Esophagus muscularis mucosa (tissue), 4 donors: ENCODE data around the gene MAU2. TPM values are rescaled to one million over a fixed set of nuclear protein-coding genes. Genes with fewer than 3 reads are reported as not detected.

Source experiments
- DNase-seq: peaks from one replicate; pipeline ENCODE4 v3.0.0-alpha.2; 2017; ENCODE audit errors: extremely low spot score
- H3K27ac ChIP-seq, 4 donors: fragments of 200-600 bp; sonication (generic); replicated peaks in 1 of 4; 1 replicate in 3 of 4; 2 replicates in 1 of 4; pipeline ENCODE4 v1.5.1; 2016 to 2019; ENCODE audit warnings: mild to moderate bottlenecking in 1 of 4
- H3K27me3 ChIP-seq, 4 donors: fragments of 200-600 bp; sonication (generic); one replicate each; pipeline versions ENCODE4 v1.5.1 to v1.6.0; 2016 to 2019
- H3K36me3 ChIP-seq, 4 donors: fragments of 200-600 bp; sonication (generic); one replicate each; pipeline ENCODE4 v1.5.1; 2016 to 2019
- H3K4me1 ChIP-seq, 4 donors: fragments of 200-600 bp; sonication (generic); one replicate each; pipeline ENCODE4 v1.5.1; 2016 to 2019
- H3K4me3 ChIP-seq, 4 donors: fragments of 200-600 bp; sonication (generic); 1 replicate in 2 of 4; 2 replicates in 2 of 4; pipeline ENCODE4 v1.5.1; 2016 to 2019; ENCODE audit warnings: mild to moderate bottlenecking in 4 of 4, moderate library complexity in 1 of 4
- H3K9me3 ChIP-seq, 4 donors: fragments of 200-600 bp; sonication (generic); 1 replicate in 3 of 4; 2 replicates in 1 of 4; pipeline ENCODE4 v1.5.1; 2016 to 2019
- CTCF ChIP-seq, 3 experiments: fragments of 200-600 bp in 2 of 3; fragments of 450-650 bp in 1 of 3; sonication (generic) in 2 of 3; IDR thresholded peaks; one replicate each; pipeline ENCODE4 v1.5.1; 2017 to 2019; ENCODE audit warnings: antibody characterized with exemption in 3 of 3, mild to moderate bottlenecking in 2 of 3, moderate library complexity in 1 of 3
- EP300 ChIP-seq: sonication (generic); formaldehyde crosslinking; IDR thresholded peaks from one replicate; pipeline ENCODE4 v1.6.1; 2017; ENCODE audit warnings: antibody characterized with exemption
- POLR2A ChIP-seq: fragments of 450-650 bp; IDR thresholded peaks from one replicate; pipeline ENCODE4 v1.6.1; 2017; ENCODE audit warnings: antibody characterized with exemption, moderate library complexity, mild to moderate bottlenecking, low read depth
- POLR2AphosphoS5 ChIP-seq, 2 donors: sonication (generic); formaldehyde crosslinking; IDR thresholded peaks; one replicate each; pipeline ENCODE4 v1.6.1; 2017; ENCODE audit warnings: antibody characterized with exemption in 2 of 2
- WGBS: methylation state at CpG from one replicate; pipeline ENCODE4 v1.1.5; 2018; 5-methylcytosine and 5-hydroxymethylcytosine counted together
- intact Hi-C: fragments of 100-400 bp; cut with DNase I; formaldehyde crosslinking; loops from one replicate; pipeline ENCODE4 v1.15.1; 2023
- total RNA-seq, 4 donors: library from RNA; depleted of rRNA; stranded (reverse); fragments of >200 nt; gene quantifications; one replicate each; pipeline versions ENCODE4 v1.1.0 to v1.2.1, GENCODE V29; 2016

The MAU2 gene
- total RNA-seq, 4 donors from 2014 or later = 27.4 to 47.8 (median 37.6) TPM

- H3K36me3 ChIP-seq = no peaks in the 10 kb centered on the region
- intact Hi-C loops = no loop called here
- DNase-seq = no peak
- H3K4me3 ChIP-seq = no peak overlapping the region
- no peaks in the 10 kb centered on the region for H3K27me3 ChIP-seq
- 30% methylated on average over 9 of the region's 9 CpGs for WGBS
- TF ChIP-seq POLR2A = no peak
- H3K9me3 ChIP-seq = no peaks in the 10 kb centered on the region
- H3K4me1 ChIP-seq = peaks cover 25 to 42% (median 38%) of the 10 kb centered on the region in 4 donors
- H3K27ac ChIP-seq = peak overlapping the region in 2 of 4 donors; percentile 8 to 18
Observed at GRCh38 chr19:19399733-19400433, 79.3 kb downstream of the MAU2 start.

GRCh38 chr19:19402656-19403372 lies 82.2 kb downstream of the MAU2 start:
- no peaks in the 10 kb centered on the region for H3K9me3 ChIP-seq
- H3K27ac ChIP-seq = peak overlapping the region in 3 of 4 donors; percentile 30 to 40 (median 30)
- H3K36me3 ChIP-seq = no peaks in the 10 kb centered on the region
- no peaks in the 10 kb centered on the region for H3K27me3 ChIP-seq
- WGBS = 92% methylated on average over 11 of the region's 11 CpGs
- peaks cover 35 to 54% (median 51%) of the 10 kb centered on the region in 4 donors for H3K4me1 ChIP-seq
- no peak for TF ChIP-seq POLR2A
- TF ChIP-seq EP300 = no peak
- no peak for TF ChIP-seq CTCF (IDR thresholded peaks at IDR 0.05)
- no peak for TF ChIP-seq POLR2AphosphoS5 (IDR thresholded peaks at IDR 0.05)
- DNase-seq = no peak
- intact Hi-C loops = no loop called here
- H3K4me3 ChIP-seq = no peak overlapping the region

GRCh38 chr19:19403373-19403901 lies 82.8 kb downstream of the MAU2 start:
- no peaks in the 10 kb centered on the region for H3K9me3 ChIP-seq
- WGBS = 71% methylated on average over 5 of the region's 5 CpGs
- TF ChIP-seq POLR2AphosphoS5 (IDR thresholded peaks at IDR 0.05) (peak in 1 of 2 donors; percentile 5), EP300 (no peak)
- peak overlapping the region in 3 of 4 donors; percentile 30 to 40 (median 30) for H3K27ac ChIP-seq
- H3K4me3 ChIP-seq = no peak overlapping the region
- H3K4me1 ChIP-seq = peaks cover 40 to 60% (median 57%) of the 10 kb centered on the region in 4 donors
- no peaks in the 10 kb centered on the region for H3K36me3 ChIP-seq
- no peaks in the 10 kb centered on the region for H3K27me3 ChIP-seq
- DNase-seq = no peak
- intact Hi-C loops = no loop called here

DNA sequence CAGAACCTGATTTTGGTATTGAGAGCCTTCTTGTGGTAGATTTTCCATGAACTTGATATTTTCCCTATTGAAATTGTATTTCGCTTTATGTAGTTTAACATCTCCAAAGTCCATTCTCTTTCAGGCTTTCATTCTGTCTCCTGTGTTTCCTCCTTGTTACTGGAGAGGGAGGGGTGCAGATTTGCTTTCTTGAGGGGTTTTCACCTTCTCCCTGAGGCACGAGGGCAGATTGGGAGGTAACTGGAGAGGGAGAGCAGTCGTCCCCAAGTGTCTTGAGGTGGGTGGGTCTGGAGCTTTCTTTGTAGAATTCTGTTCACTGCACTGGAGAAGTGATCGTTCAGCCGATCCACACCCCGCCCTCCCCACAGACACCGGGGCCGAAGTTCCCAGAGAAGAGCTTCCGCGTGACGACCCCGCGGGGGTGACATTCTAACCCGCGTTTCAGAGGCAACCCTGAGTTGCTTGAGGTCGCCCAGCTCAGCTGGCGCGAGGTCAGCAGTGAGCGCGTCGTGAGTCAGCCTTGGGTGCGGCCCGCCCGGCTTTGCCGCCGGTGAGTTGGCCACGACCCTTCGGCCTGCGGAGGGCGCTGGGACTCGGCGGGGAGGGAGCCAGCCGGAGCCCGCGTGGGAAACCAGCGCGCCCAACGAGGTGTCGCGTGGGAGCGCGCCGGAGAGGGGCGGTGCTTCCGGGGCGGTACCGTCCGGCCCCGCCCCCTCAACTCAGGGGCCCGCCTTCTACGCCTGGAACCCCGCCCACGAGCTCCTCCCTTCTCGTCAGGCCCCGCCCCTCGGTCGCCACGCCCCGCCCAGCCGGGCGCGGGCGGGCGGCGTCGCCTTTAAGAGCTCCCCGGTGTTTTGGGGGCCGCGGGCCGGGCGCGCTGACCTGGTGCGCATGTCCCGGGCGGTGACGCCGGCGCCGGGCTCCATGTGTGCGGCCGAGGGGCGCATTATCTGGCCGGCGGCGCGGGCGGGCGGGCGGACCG lies 84.5 kb downstream of the MAU2 start, which contains the start of gene GATAD2A:
GATAD2A (plus strand) TSS at position 797 of the 982 bp plus-strand sequence. CDS start 59,671 bp downstream, outside the sequence.
- TF ChIP-seq POLR2AphosphoS5 (IDR thresholded peaks at IDR 0.05) = peak; percentile 83 to 86
- TF ChIP-seq POLR2A = no peak
- TF ChIP-seq CTCF (IDR thresholded peaks at IDR 0.05) = peak; percentile 32 to 43 (median 39)
- no peak for TF ChIP-seq EP300
- H3K9me3 ChIP-seq = no peaks in the 10 kb centered on the region
- H3K4me1 ChIP-seq = peaks cover 44 to 68% (median 65%) of the 10 kb centered on the region in 4 donors
- no peaks in the 10 kb centered on the region for H3K36me3 ChIP-seq
- peak within 1 kb of the TSS; percentile 76 to 98 (median 92) for H3K4me3 ChIP-seq
- H3K27me3 ChIP-seq = no peaks in the 10 kb centered on the region
- peak within 1 kb of the TSS; percentile 83 to 91 (median 86) for H3K27ac ChIP-seq
- peak; percentile 97 for DNase-seq
- 5% methylated on average over 21 of the region's 90 CpGs for WGBS
- intact Hi-C loops = loop anchor here (5.0 kb wide), 1 partner anchor 38 kb away; no protein-coding TSS in a partner anchor
